Neural cell (in vitro differentiated cells): ENCODE measurements around the gene VSIR. TPM values are rescaled to one million over a fixed set of nuclear protein-coding genes. Genes with fewer than 3 reads are reported as not detected.

Experiments
- H2AFZ ChIP-seq: fragments of 200-600, 300-800 bp; sonication (generic), shearing (Covaris generic); 2 replicates; pipeline ENCODE4 v1.6.0; 2014; ENCODE audit warnings: low read depth, mild to moderate bottlenecking, antibody characterized with exemption, low read length, moderate library complexity
- H3F3A ChIP-seq: fragments of 200-600 bp; shearing (Covaris generic); 2 replicates; pipeline ENCODE4 v1.6.1; 2016; ENCODE audit warnings: mild to moderate bottlenecking, moderate library complexity, mixed read lengths, antibody characterized with exemption, low read length; ENCODE audit not compliant: insufficient read depth, poor library complexity, severe bottlenecking
- H3K27ac ChIP-seq: fragments of 200-600, 300-800 bp; sonication (generic), shearing (Covaris generic); 2 replicates; pipeline ENCODE4 v1.5.1; 2014; ENCODE audit warnings: mild to moderate bottlenecking, low read length, moderate library complexity
- H3K27me3 ChIP-seq: fragments of 300-800, 200-600 bp; sonication (generic), shearing (Covaris generic); 2 replicates; pipeline ENCODE4 v1.6.0; 2014; ENCODE audit warnings: mild to moderate bottlenecking, low read depth, low read length, moderate library complexity; ENCODE audit not compliant: insufficient read depth
- H3K36me3 ChIP-seq: fragments of 300-800, 200-600 bp; sonication (generic), shearing (Covaris generic); 2 replicates; pipeline ENCODE4 v1.5.1; 2014; ENCODE audit warnings: mild to moderate bottlenecking, antibody characterized with exemption, low read length, moderate library complexity; ENCODE audit not compliant: insufficient read depth
- H3K4me2 ChIP-seq: fragments of 300-800, 200-600 bp; sonication (generic), shearing (Covaris generic); 2 replicates; pipeline ENCODE4 v1.6.0; 2014; ENCODE audit warnings: mild to moderate bottlenecking, low read length
- H3K4me3 ChIP-seq: fragments of 300-800, 200-600 bp; sonication (generic), shearing (Covaris generic); 2 replicates; pipeline ENCODE4 v1.5.1; 2014; ENCODE audit warnings: mild to moderate bottlenecking, low read length, moderate library complexity
- H3K79me2 ChIP-seq: fragments of 200-600 bp; shearing (Covaris generic); replicated peaks from 2 replicates; pipeline ENCODE4 v1.6.0; 2014; ENCODE audit warnings: mild to moderate bottlenecking, low read length, moderate library complexity; ENCODE audit not compliant: insufficient read depth
- H3K9ac ChIP-seq: fragments of 300-800, 200-600 bp; sonication (generic), shearing (Covaris generic); 2 replicates; pipeline ENCODE4 v1.6.1; 2016; ENCODE audit warnings: mild to moderate bottlenecking, low read length, mixed read lengths
- H3K9me2 ChIP-seq: fragments of 200-600 bp; shearing (Covaris generic); 2 replicates; pipeline ENCODE4 v1.6.1; 2016; ENCODE audit warnings: mild to moderate bottlenecking, low read length, mixed read lengths; ENCODE audit not compliant: insufficient read depth
- H3K9me3 ChIP-seq: fragments of 200-600, 300-800 bp; sonication (generic), shearing (Covaris generic); 2 replicates; pipeline ENCODE4 v1.6.1; 2016; ENCODE audit warnings: mild to moderate bottlenecking, mixed run types, low read length, moderate library complexity, mixed read lengths
- H4K20me1 ChIP-seq: fragments of 200-600 bp; shearing (Covaris generic); 2 replicates; pipeline ENCODE4 v1.6.1; 2016; ENCODE audit warnings: mild to moderate bottlenecking, mixed run types; ENCODE audit not compliant: insufficient read depth
- CTCF ChIP-seq: fragments of 450-650 bp; IDR thresholded peaks from 2 replicates; pipeline ENCODE4 v1.5.1; 2014; ENCODE audit warnings: antibody characterized with exemption, mild to moderate bottlenecking, moderate library complexity; ENCODE audit not compliant: poor library complexity, severe bottlenecking
- EP300 ChIP-seq: fragments of 450-650 bp; conservative IDR thresholded peaks from 2 replicates; pipeline ENCODE4 v1.6.1; 2014; ENCODE audit warnings: antibody characterized with exemption, mild to moderate bottlenecking, moderate library complexity; ENCODE audit not compliant: poor library complexity, severe bottlenecking
- EZH2 ChIP-seq: fragments of 200-600, 300-800 bp; shearing (Covaris generic), sonication (generic); IDR thresholded peaks from 2 replicates; pipeline ENCODE4 v1.6.1; 2014; ENCODE audit warnings: antibody characterized with exemption, low read length, borderline replicate concordance, mild to moderate bottlenecking; ENCODE audit not compliant: insufficient read depth, poor library complexity, severe bottlenecking
- MXI1 ChIP-seq: fragments of 450-650 bp; conservative IDR thresholded peaks from 2 replicates; pipeline ENCODE4 v1.6.1; 2014; ENCODE audit warnings: antibody characterized with exemption, mild to moderate bottlenecking; ENCODE audit not compliant: poor library complexity, severe bottlenecking
- POLR2AphosphoS5 ChIP-seq: IDR thresholded peaks from 2 replicates; pipeline ENCODE4 v1.6.1; 2012
- RAD21 ChIP-seq: fragments of 450-650 bp; conservative IDR thresholded peaks from 2 replicates; pipeline ENCODE4 v1.6.1; 2014; ENCODE audit warnings: antibody characterized with exemption, mild to moderate bottlenecking, moderate library complexity
- REST ChIP-seq: IDR thresholded peaks from 2 replicates; pipeline ENCODE4 v1.6.1; 2012; ENCODE audit warnings: borderline replicate concordance
- SMC3 ChIP-seq: fragments of 450-650 bp; conservative IDR thresholded peaks from 2 replicates; pipeline ENCODE4 v1.6.1; 2014; ENCODE audit warnings: antibody characterized with exemption, mild to moderate bottlenecking, moderate library complexity; ENCODE audit not compliant: poor library complexity
- TAF1 ChIP-seq: IDR thresholded peaks from 2 replicates; pipeline ENCODE4 v1.6.1; 2012; ENCODE audit warnings: low read depth
- polyA plus RNA-seq: library from polyadenylated mRNA; depleted of rRNA; stranded (reverse); fragments of >200 nt; gene quantifications from 2 replicates; pipeline ENCODE4 v1.2.3, GENCODE V29; 2014

Gene VSIR
- polyA plus RNA-seq, 1 donor from 2014 or later = not detected

DNA sequence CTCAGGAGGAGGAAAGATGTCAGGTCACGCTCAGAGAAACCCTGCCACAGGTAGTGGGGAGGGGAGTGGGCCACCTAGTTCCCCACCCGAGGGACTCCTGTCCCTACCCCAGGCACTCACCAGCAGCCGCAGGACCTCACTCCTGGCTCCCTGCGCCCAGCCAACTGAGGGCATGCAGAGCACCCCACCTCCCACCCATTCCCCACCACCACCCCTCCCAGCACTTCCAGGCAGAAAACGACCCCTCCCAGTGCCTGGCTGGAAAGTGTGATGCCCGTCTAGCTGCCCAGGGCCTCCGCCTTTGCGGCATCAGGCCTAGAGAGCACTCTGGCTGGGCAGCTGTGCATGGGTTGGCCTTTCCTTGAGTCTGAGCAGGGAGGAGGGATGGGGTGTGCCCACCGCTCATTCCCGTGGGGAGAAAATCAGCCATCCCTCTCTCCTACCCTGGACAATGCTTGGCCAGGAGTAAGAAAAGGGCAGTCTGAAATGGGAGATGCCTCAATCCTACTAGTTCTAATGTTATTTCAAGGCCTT is 55.1 kb downstream of the VSIR start:
- H3K4me2 ChIP-seq = no peak overlapping the region
- H2AFZ ChIP-seq = no peak overlapping the region
- no peaks in the 10 kb centered on the region for H3K36me3 ChIP-seq
- H3K27me3 ChIP-seq = no peaks in the 10 kb centered on the region
- H3K9ac ChIP-seq = no peak overlapping the region
- no peak overlapping the region for H3K27ac ChIP-seq
- no peaks in the 10 kb centered on the region for H3K79me2 ChIP-seq
- no peaks in the 10 kb centered on the region for H3K9me3 ChIP-seq
- H3K4me3 ChIP-seq = no peak overlapping the region
- TF ChIP-seq CTCF (no peak), EZH2 (no peak), TAF1 (no peak), REST (no peak)
- no peaks in the 10 kb centered on the region for H3F3A ChIP-seq
- H3K9me2 ChIP-seq = no peaks in the 10 kb centered on the region
- H4K20me1 ChIP-seq = no peaks in the 10 kb centered on the region

- Histone ChIP-seq H2AFZ (no peak overlapping the region), H3K27ac (no peak overlapping the region), H3F3A (no peaks in the 10 kb centered on the region), H3K9ac (no peak overlapping the region), H3K27me3 (no peaks in the 10 kb centered on the region), H3K9me3 (no peaks in the 10 kb centered on the region), H3K4me2 (no peak overlapping the region), H3K36me3 (no peaks in the 10 kb centered on the region), H3K79me2 (no peaks in the 10 kb centered on the region), H3K4me3 (no peak overlapping the region), H4K20me1 (no peaks in the 10 kb centered on the region), H3K9me2 (no peaks in the 10 kb centered on the region)
- no peak for TF ChIP-seq MXI1
- TF ChIP-seq SMC3 = no peak
- TF ChIP-seq REST = no peak
- no peak for TF ChIP-seq EZH2
- TF ChIP-seq CTCF = no peak
- TF ChIP-seq POLR2AphosphoS5 = no peak
- TF ChIP-seq EP300 = no peak
- no peak for TF ChIP-seq TAF1
- TF ChIP-seq RAD21 = no peak
These were observed 55.8 kb downstream of the VSIR start for GRCh38 chr10:71717551-71717951.
